Measurements from ENCODE around the gene ELOA.

- TF ChIP-seq TEAD4 (IDR thresholded peaks at IDR 0.05) (no peak), TAF1 (IDR thresholded peaks at IDR 0.05; ENCODE audit: low read depth) (no peak), USF1 (IDR thresholded peaks at IDR 0.05) (no peak), FOXM1 (IDR thresholded peaks at IDR 0.05; ENCODE audit: borderline replicate concordance, low read depth) (no peak), MAX (IDR thresholded peaks at IDR 0.05) (no peak)
These were observed 6.7 kb upstream of the ELOA start for GRCh38 chr1:23736437-23737134.
